Activated CD4-positive, alpha-beta T cell treated with anti-CD3 and anti-CD28 coated beads, Interleukin-2, Interleukin-6, amounts not matched to agents 100 ng/mL and 50 ng/mL, durations not matched to agents 16 hours and 8 hours (primary cell): ENCODE measurements around the gene LARGE2.

ENCODE experiments used
- DNase-seq: peaks from one replicate; pipeline ENCODE4 v3.0.0-alpha.2; 2020

LARGE2 gene

DNA sequence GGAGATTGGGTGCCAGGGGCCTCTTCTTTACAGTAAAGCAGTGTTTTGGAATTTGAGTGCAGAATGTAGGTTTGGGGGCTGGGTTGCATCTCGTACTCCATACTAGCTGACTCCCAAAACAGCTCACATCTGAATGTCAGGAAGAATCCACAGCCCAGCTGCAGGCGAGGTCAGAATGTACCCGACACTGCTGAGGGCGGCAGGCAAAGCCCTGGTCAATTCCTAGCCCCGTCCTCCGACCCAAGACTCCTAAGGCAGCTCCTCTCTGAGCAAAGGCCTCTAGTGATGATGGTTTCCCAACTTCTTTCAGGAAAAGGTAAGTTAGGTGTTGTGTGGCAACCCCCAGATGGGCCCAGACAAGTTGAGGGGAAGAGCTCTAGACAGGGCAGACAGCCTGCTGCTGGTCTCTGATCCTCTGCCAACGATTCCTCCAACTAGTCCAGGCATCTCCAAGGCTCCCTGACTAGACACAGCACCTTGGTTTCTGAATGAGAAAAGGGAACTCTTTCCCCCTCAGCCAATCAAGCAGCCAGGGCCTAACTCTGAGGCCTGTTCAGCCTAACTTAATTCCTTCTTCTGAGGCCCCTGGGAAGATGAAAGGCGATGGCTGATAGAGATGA, 8.6 kb downstream of the LARGE2 start:
- DNase-seq, result no peak

DNA sequence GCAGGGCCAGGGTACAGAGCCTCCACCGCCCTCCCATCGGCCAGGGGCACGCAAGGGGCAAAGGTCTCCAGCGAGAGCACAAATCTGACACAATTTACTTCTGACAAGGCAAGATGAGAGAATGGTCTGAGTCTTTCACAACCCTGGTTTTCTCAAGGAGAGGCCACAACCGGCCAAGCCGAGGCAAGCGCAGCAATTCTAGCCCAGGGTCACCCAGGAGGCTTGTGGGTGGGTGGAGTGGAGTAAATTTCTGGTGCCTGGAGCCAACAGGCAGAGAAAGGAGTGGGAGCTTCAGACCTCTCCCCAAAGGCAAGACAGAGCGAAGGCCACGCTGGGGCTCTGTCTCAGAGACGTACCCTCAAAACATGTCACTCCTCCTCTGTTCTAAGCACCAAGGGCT, 9.3 kb downstream of the LARGE2 start:
- DNase-seq, result no peak

DNA sequence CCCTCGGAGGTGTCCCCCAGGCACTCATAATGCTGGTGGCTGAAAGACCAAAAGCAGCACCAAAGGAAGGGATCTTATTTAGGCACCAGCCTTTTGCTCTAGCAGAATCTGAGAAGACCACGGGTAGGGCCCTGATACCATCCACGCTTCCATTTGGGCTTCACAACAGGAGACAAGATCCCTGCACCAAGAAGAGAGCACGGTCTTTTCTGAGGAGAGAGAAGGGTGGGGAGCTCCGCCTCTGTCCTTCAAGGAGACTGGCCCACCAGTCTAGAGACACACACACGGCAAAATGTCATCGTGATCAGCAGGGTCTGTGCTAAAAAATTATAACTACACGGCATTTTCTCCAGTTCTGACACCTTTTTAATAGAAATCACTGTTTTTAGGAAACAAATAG, 9.8 kb downstream of the LARGE2 start:
- no peak for DNase-seq

DNA sequence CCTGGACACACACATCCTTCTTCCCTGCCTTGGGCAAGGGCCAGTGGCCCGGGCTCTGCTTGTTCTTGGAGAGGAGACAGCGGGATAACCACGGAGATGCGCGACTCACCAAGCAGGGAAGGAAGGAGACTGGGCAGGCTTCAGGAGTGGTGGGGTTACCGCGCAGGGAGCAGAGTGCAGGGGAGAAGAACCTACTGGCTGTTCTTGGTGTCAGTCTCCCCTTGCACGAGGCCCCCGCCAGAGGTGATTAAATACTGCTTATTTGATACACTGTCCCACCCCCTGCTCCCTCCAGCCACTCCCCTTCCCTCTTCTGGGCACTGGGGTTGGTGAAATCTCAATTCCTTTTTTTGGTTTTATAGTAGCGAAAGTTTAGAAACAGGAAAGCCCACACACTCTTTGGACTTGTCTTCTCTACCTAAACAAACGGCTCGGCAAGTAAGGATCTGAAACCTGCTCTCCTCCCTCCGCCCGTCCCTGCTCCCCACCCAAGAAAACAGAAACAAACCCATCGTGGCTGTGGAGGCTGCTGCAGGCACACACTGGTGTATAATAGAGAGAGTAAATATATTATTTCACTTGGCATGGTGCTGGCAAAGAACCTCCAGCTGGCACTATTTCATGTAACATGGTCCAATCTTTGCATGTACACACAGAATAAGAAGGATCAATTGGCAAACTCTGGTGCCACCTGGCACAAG, 10.8 kb downstream of the LARGE2 start:
- no peak for DNase-seq

GRCh38 chr11:45933846-45934579, 11.6 kb downstream of the LARGE2 start:
- DNase-seq, result no peak

DNA sequence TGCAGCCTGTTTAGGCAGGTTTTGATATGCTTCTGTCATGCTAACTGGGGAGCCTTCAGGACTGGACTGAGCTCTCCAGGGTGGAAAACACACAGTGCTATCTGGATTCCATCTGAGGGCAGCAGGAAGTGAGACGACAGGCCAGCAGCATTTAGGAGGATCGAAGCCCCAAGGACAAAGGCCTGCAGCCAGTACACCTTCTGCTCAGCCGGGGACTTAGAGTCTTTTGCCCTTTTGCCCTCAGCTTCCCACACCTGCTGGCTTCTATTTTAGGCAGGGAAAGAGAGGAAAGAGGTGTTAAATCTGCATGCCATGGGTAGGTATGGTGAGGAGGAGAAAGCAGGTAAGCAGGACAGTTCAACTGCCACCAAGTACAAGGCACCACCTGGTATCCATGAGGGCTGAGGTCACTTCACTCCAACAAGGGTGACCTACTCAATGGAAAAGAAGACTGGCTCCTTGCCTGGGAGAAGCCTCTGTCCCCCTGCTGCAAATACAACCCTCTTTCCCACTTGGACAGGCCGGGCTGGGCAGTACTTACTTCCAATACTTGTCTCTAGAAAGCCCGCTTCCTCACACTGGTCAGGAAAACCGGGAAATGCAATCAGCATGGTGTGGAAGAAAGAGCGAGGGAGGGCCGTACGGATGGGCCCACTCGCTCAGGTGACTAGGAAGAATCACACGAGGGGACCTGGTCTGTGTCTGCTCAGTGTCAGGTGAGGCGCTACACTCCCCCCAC, 12.3 kb downstream of the LARGE2 start:
- DNase-seq, result no peak

- no peak for DNase-seq
Observed at GRCh38 chr11:45935349-45936064, 13.1 kb downstream of the LARGE2 start.

DNA sequence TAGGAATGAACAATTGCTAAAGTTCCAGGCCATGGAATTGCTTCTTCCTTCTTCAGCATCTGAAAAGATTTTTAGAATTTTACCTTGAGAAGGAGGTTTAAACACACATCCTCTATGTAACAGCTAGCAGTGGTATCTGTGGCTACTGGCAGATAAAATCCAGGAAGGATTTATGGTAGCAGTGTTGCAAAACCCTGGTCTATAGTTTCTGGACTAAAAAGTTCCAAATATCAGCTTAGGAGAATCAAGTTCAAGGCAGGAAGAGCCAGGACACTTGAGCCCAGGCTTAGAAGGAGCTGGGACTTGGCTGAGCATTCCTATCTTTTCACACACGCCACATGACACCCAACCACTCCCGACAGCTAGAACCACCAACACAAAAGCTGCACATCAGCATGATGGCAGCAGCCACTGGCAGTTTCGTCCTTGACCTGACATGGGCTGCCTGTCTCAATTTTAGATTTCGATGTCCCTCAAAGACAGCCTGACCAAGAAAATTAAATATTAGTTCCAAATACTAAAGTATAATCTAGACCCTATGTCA, 14.1 kb downstream of the LARGE2 start:
- DNase-seq, result no peak

- no peak for DNase-seq
Observed at GRCh38 chr11:45937916-45938315, 15.5 kb downstream of the LARGE2 start.

DNA sequence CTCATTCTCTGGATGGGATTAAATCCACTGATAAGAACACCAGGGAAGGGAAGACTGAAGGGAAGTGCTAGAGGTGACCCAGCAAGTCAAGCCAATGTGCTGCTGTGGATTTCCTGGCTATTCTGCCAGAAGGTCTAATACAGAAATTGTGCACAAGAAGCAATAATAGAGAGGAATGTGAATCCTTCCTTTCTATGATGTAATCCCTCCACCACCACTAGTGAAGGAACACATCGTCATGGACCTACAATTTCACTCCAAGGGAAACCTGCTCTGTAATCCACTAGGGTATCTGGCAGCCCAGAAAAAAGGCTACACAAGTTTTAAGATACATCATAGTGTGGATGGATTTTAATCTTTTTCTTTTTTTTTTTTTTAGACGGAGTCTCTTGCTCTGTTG, 17.4 kb downstream of the LARGE2 start:
- no peak for DNase-seq

DNA sequence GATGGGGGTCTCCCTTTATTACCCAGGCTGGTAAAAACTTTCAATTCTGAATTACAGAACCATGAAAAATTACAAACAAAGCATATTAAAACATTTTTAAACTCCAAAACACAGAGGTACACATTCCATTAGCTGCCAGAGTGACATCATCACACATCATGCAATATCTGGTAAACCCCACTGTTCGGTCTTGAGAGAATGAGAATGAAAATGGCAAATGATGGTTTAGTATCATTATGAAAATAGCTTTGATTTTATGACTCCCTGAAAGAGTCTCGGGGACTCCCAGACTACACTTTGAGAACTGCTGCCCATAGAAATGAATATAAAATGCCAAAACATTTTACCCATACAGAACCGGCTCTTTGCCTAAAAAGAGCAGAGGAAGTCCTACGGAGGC, 18.8 kb downstream of the LARGE2 start:
- no peak for DNase-seq

DNA sequence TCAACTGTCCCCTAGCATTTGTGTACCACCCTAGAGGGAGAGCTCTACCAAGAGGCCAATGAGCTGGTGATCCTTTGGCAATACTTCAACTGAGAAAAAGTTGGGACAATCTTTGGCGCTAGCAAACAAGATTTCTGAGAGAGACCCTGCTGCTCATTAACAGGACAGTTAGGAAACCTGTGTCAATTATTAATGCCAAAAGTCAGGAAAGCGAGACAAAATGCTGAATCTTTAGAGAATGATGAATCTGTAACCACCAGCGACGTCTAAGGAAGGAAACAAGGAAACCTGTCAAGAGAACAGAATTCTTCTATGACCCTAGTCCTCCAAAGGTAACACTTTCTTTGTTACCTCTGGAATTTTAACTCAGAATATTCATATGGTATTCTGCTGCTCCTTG, 19.9 kb downstream of the LARGE2 start:
- no peak for DNase-seq

DNA sequence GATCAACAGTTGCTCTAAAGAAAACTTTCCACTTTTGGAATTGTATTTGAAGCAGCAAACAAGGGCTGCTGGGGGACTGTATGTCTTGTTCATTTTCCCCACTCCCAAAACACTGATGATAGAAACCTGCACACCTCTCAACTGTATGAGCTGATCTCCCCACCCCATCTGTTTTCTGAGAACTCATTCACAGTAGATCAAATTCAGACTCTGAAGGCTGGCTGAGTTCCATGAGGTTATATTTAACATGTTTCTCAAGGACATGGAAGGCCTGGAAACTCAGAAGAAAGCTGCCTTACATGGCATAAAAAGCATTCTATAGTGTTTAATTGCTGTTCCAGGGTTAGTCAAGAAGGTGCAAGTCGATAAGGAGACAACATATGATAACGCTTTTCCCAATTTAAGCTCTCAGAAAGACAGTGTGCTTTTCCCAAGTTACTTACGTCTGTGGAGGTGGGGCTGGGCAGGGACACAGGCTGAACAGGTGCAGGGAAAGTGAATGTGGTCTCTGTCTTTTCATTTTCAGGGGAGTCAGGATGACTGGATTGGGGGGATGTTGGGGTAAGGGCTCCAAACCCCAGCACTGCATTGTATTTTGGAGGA, 23.0 kb downstream of the LARGE2 start:
- DNase-seq, result no peak

DNA sequence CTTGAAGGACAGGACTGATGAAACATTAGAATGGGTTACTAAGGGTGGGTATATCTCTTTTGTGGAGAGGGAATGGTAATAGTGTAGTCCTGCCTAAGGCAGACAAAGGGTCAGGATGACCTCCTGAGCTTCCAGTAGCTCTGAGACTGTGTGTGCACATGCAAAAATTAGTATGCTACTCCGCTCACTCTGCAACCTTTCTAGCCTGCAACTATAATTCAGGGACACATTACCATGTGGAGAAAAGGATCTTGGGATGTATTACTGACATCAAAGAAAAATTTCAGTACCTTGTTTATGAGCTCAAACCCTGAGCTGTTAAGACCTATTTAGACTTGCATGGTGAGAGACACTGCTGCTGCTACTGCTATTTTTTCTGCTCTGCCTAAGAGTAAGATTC, 25.4 kb downstream of the LARGE2 start:
- no peak for DNase-seq

GRCh38 chr11:45948356-45948755, 25.9 kb downstream of the LARGE2 start:
- DNase-seq, result no peak

DNA sequence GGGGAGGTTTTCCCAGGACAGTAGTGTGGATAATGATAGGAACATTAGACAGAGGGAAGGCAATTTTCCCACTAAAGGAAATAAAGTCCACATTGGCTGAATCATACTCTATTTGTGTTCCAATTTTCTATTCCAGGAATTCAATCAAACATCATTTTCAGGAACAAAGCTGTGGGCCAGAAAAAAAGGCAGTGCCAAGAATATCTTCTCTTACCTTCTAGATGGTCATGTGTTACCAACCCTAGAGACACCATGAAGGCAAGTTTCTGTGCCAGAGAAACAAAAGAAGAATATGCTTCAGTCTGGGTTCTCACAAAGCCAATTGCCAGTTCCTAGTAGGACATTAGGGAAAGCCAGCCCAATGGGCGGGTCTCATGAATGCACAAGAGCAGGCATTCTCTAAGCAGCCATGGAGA, 27.5 kb downstream of the LARGE2 start:
- DNase-seq, result no peak

DNA sequence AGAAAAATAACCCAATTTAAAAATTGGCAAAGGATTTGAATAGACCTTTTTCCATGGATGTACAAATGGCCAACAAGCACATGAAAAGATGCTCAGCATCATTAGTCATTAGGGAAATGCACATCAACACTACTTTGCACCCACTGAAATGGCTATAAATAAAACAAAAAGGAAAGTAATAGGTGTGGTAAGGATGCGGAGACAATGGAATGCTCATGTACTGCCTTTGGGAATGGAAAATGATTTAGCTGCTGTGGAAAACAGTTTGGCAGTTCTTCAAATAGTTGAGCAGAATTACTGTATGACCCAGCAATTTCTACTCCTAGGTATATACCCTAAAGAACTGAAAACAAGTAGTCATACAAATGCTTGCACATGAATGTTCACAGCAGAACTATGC, 37.4 kb downstream of the LARGE2 start:
- DNase-seq, result no peak

DNA sequence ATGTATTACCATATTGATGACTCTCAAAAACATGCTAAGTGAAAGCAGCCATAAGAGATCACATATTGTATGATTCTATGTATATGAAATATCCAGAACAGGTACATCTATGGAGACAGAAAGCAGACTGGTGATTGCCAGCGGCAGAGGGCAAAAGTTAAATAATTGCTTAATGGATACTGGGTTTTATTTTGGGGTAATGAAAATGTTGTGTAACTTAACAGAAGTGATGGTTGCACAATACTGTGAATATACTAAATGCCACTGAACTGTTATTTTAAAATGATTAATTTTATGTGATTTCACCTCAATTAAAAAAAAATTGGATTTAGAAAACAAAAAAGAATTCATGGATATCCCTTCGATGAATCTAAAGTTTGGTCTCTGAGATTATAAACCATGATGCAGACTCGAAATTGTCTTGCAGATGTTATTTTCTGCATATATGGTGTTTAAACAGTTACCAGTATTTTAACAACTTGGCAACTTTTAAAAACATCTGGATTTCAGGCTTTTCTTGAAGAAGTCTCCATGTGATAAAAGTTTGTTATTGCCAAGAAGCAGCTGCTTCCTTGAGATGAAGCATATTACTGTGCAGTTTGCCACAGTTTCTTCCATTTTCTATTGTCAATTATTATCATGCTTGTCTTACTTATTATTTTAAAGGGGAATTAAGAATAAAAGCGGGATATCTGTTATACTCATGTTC, 38.1 kb downstream of the LARGE2 start:
- DNase-seq, result no peak

DNA sequence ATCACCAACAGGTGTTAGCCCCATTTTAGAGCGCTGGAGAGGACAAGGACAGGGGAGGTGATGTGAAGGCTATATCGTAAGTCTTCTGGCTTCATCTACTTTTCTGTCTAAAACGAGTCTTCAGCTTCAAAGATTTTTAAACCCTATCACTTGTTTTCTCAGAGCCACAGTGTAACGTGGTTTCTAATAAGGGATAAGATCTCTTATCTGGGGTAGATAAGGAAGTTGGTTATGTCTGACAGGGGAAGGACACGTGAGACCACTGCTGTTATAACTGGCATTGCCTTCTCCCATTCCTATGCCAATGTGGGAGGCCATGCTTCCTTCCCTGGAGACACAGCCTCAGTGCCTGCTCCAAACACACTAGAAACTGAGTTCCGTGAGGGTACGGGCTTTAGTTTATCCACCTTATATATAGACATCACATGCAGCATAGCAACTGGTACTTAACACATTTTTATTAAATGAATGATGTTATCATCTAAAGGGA, 39.3 kb downstream of the LARGE2 start:
- DNase-seq, result no peak

- DNase-seq, result peak; percentile 76
Observed at GRCh38 chr11:45964911-45965389, 42.5 kb downstream of the LARGE2 start.

DNA sequence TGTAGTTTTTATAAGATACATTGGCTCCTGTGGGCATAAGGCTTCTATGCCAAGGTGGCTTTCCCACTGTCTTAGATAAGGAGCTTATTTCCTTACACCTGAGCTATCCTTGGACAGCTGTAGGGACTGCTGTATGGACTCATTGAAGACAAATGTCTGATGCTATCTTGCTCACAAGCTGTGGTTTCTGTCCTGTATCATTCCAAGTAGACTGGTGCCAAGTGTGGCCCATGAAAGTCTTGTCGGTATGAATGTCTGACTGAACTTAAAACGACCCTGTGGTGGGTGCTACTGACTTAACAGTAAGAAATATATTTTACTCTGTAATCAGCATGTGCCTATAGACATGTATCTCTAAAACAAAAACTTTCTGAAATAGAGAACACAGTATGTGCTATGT, 45.0 kb downstream of the LARGE2 start:
- DNase-seq, result no peak
